ENCODE results near the gene PLCD3.

DNA sequence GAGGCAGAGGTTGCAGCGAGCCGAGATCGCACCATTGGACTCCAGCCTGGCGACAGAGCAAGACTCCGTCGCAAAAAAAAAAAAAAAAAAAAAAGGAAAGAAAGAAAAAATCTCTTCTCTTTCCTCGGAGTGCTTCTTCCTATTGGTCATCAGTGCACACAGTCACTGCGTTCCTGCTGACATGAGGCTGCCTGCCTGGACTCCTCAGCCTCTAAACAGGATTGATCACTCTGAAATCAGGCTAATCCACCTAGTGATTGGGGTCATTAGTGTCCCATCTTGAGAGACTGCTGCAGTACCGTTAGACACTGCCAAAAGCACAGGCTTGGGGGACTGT is 30.8 kb downstream of the PLCD3 start:
- no peak for TF ChIP-seq CTCF (conservative IDR thresholded peaks at IDR 0.05; ENCODE audit: low read depth, low read length)
- no peak for TF ChIP-seq MXI1 (IDR thresholded peaks at IDR 0.05; ENCODE audit: borderline replicate concordance, low read depth, low read length)
